Hindlimb muscle (tissue), 1 donor: ENCODE measurements around the gene DHX30. TPM values are rescaled to one million over a fixed set of nuclear protein-coding genes. Genes with fewer than 3 reads are reported as not detected.
"Not testable (repeated sequence)": the region's sequence is repeated elsewhere in the genome, so short reads cannot be mapped to it uniquely, and the experiment has no call there.

Experiments
- DNase-seq: peaks from one replicate; pipeline ENCODE4 v3.0.0-alpha.2; 2013
- polyA plus RNA-seq: library from polyadenylated mRNA; unstranded; fragments of 120-200 nt; gene quantifications from one replicate; pipeline ENCODE4 v1.2.1, GENCODE V29; 2013; ENCODE audit not compliant: insufficient read length

Gene DHX30
- polyA plus RNA-seq, 1 donor, result 44.7 TPM

GRCh38 chr3:47854267-47854666, 51.3 kb downstream of the DHX30 start:
- DNase-seq, result no peak

GRCh38 chr3:47854720-47855455, 52.0 kb downstream of the DHX30 start:
- no peak for DNase-seq

- no peak for DNase-seq
These were observed 52.8 kb downstream of the DHX30 start for GRCh38 chr3:47855461-47856383.

GRCh38 chr3:47856669-47857068, 53.7 kb downstream of the DHX30 start:
- DNase-seq, result no peak

- no peak for DNase-seq
These were observed 54.2 kb downstream of the DHX30 start for GRCh38 chr3:47857151-47857550.

GRCh38 chr3:47859956-47860605, 57.1 kb downstream of the DHX30 start:
- DNase-seq, result no peak

- no peak for DNase-seq
These were observed 60.6 kb downstream of the DHX30 start for GRCh38 chr3:47863391-47864128.

GRCh38 chr3:47865192-47865591, 62.3 kb downstream of the DHX30 start:
- DNase-seq, result no peak

GRCh38 chr3:47867451-47868044, 64.6 kb downstream of the DHX30 start:
- DNase-seq, result no peak

GRCh38 chr3:47868306-47868705, 65.4 kb downstream of the DHX30 start:
- DNase-seq, result no peak

GRCh38 chr3:47870156-47870555, 67.2 kb downstream of the DHX30 start:
- DNase-seq, result no peak

GRCh38 chr3:47870702-47871260, 67.8 kb downstream of the DHX30 start:
- no peak for DNase-seq

GRCh38 chr3:47871389-47871788, 68.5 kb downstream of the DHX30 start:
- DNase-seq, result no peak

GRCh38 chr3:47872916-47873315, 70.0 kb downstream of the DHX30 start:
- no peak for DNase-seq

- DNase-seq, result no peak
These were observed 71.5 kb downstream of the DHX30 start for GRCh38 chr3:47874438-47874837.

GRCh38 chr3:47874913-47875312, 72.0 kb downstream of the DHX30 start:
- DNase-seq, result no peak

GRCh38 chr3:47877290-47877689, 74.4 kb downstream of the DHX30 start:
- DNase-seq, result no peak

GRCh38 chr3:47877719-47878118, 74.8 kb downstream of the DHX30 start:
- DNase-seq, result no peak

- DNase-seq, result no peak
These were observed 79.4 kb downstream of the DHX30 start for GRCh38 chr3:47882338-47882737.

- DNase-seq, result no peak
These were observed 81.7 kb downstream of the DHX30 start for GRCh38 chr3:47884603-47885002.

GRCh38 chr3:47885168-47885567, 82.2 kb downstream of the DHX30 start:
- no peak for DNase-seq

GRCh38 chr3:47887991-47888390, 85.1 kb downstream of the DHX30 start:
- not testable (repeated sequence) for DNase-seq
